Measurements from ENCODE around the gene KRTAP19-8.

Gene KRTAP19-8

DNA sequence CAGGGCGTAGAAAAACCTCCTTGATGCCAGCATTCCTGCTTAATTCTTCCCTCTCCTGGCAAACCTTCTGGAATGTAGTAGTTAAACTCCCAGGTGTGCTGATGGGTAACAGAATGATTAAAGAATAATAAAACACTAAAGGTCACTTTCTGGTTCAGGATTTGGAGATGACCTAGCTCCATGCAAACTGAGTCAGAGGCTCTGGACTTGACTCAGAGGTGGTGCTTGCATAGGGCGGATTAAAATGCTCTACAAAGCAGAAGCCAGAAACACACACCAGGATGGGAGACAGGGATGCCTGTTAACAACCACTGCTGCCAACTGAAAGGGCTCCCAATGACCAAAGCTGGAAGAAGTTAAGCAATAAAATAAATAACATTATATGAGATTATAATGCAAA, 41.5 kb downstream of the KRTAP19-8 start:
- Histone ChIP-seq H3K79me2 (ENCODE audit: low read length) (no peaks in the 10 kb centered on the region), H3K4me2 (ENCODE audit: low read length) (no peak overlapping the region), H3K36me3 (replicated peaks; ENCODE audit: low read depth, low read length) (no peaks in the 10 kb centered on the region), H3K4me1 (ENCODE audit: low read length) (no peaks in the 10 kb centered on the region), H3K4me3 (ENCODE audit: low read length) (no peak overlapping the region), H3K27ac (ENCODE audit: low read length) (no peak overlapping the region), H3K9me3 (ENCODE audit: insufficient read depth, low read length) (no peaks in the 10 kb centered on the region), H3K9ac (ENCODE audit: low read length) (no peak overlapping the region), H3K27me3 (ENCODE audit: low read depth, low read length) (no peaks in the 10 kb centered on the region), H4K20me1 (ENCODE audit: insufficient read depth, low read length) (no peaks in the 10 kb centered on the region), H2AFZ (ENCODE audit: low read depth, low read length) (no peak overlapping the region)
- no peak for TF ChIP-seq EZH2phosphoT487 (IDR thresholded peaks at IDR 0.05; ENCODE audit: low read depth)
- TF ChIP-seq, protein P1, sequence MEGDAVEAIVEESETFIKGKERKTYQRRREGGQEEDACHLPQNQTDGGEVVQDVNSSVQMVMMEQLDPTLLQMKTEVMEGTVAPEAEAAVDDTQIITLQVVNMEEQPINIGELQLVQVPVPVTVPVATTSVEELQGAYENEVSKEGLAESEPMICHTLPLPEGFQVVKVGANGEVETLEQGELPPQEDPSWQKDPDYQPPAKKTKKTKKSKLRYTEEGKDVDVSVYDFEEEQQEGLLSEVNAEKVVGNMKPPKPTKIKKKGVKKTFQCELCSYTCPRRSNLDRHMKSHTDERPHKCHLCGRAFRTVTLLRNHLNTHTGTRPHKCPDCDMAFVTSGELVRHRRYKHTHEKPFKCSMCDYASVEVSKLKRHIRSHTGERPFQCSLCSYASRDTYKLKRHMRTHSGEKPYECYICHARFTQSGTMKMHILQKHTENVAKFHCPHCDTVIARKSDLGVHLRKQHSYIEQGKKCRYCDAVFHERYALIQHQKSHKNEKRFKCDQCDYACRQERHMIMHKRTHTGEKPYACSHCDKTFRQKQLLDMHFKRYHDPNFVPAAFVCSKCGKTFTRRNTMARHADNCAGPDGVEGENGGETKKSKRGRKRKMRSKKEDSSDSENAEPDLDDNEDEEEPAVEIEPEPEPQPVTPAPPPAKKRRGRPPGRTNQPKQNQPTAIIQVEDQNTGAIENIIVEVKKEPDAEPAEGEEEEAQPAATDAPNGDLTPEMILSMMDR (IDR thresholded peaks at IDR 0.05; ENCODE audit: low read depth, low read length) = no peak

DNA sequence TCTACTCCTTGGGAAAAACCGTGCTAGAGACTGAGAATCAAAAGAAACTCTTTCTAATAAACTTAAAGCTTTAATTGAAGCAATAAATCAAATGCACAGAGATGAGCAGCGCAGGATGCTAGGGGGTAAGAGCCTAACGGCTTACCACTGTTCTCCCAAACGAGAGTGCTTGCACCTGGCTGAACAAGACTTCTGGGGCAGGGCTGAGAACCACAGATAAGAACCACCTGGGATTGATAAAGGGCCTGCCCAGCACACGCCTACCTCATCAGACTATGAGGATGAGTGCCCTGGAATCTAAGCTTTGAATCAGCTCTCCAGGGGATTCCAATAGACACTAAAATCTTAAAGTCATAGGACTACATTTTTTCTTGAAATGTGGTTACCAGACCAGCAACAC, 43.3 kb downstream of the KRTAP19-8 start:
- Histone ChIP-seq H3K36me3 (replicated peaks; ENCODE audit: low read depth, low read length) (no peaks in the 10 kb centered on the region), H3K9me3 (ENCODE audit: insufficient read depth, low read length) (no peaks in the 10 kb centered on the region), H3K27ac (ENCODE audit: low read length) (no peak overlapping the region), H3K27me3 (ENCODE audit: low read depth, low read length) (no peaks in the 10 kb centered on the region), H3K4me2 (ENCODE audit: low read length) (no peak overlapping the region), H3K9ac (ENCODE audit: low read length) (no peak overlapping the region), H3K4me1 (ENCODE audit: low read length) (no peaks in the 10 kb centered on the region), H3K79me2 (ENCODE audit: low read length) (no peaks in the 10 kb centered on the region), H2AFZ (ENCODE audit: low read depth, low read length) (no peak overlapping the region), H4K20me1 (ENCODE audit: insufficient read depth, low read length) (no peaks in the 10 kb centered on the region), H3K4me3 (ENCODE audit: low read length) (no peak overlapping the region)
- no peak for TF ChIP-seq EZH2phosphoT487 (IDR thresholded peaks at IDR 0.05; ENCODE audit: low read depth)
- TF ChIP-seq, protein P1 (IDR thresholded peaks at IDR 0.05; ENCODE audit: low read depth, low read length) = no peak

DNA sequence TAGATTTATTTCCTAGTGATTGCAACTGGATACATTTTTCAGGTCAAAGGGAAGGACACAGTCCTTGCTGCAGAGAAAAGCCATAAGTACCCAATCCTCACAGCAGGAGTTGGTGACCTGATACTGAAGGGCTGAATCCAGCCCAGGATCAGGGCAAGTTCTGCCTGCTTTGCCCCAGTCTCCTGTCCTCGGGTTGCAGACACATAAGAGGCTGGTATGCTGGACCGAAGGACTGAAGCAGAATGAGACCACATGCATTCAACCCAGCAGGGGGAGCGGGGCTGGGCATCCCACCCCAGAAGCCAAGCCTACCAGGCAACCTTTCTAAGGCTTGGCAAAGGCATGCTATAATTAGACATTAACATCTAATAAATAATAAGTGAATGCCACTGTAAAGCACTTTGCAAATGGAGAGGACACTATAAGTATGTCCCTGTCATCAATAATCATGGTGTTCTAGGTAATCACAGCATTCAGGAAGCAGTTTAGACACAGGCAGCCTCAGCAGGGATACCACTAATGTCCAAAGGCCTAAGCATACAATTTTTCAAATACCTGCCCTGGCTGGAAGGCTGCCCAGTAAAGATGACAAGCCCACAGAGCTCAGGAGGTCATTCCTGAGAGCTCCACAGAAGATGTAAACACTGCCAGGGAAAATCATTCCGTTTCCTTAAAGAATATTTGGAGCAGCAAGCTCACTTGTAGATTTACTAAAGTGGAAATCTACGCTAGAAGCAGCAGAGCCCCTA, 47.6 kb downstream of the KRTAP19-8 start:
- H3K79me2 ChIP-seq (ENCODE audit: low read length) = no peaks in the 10 kb centered on the region
- H4K20me1 ChIP-seq (ENCODE audit: insufficient read depth, low read length) = no peaks in the 10 kb centered on the region
- H3K4me2 ChIP-seq (ENCODE audit: low read length) = no peak overlapping the region
- no peaks in the 10 kb centered on the region; the same call in 1 of the 2 replicates for H3K4me1 ChIP-seq (ENCODE audit: low read length)
- H3K27ac ChIP-seq (ENCODE audit: low read length) = no peak overlapping the region
- no peaks in the 10 kb centered on the region for H3K27me3 ChIP-seq (ENCODE audit: low read depth, low read length)
- no peaks in the 10 kb centered on the region for H3K9me3 ChIP-seq (ENCODE audit: insufficient read depth, low read length)
- TF ChIP-seq, protein P1 (IDR thresholded peaks at IDR 0.05; ENCODE audit: low read depth, low read length) = no peak
- TF ChIP-seq EZH2phosphoT487 (IDR thresholded peaks at IDR 0.05; ENCODE audit: low read depth) = no peak
- no peak overlapping the region for H2AFZ ChIP-seq (ENCODE audit: low read depth, low read length)
- H3K9ac ChIP-seq (ENCODE audit: low read length) = no peak overlapping the region
- H3K36me3 ChIP-seq (replicated peaks; ENCODE audit: low read depth, low read length) = no peaks in the 10 kb centered on the region
- no peak overlapping the region for H3K4me3 ChIP-seq (ENCODE audit: low read length)

DNA sequence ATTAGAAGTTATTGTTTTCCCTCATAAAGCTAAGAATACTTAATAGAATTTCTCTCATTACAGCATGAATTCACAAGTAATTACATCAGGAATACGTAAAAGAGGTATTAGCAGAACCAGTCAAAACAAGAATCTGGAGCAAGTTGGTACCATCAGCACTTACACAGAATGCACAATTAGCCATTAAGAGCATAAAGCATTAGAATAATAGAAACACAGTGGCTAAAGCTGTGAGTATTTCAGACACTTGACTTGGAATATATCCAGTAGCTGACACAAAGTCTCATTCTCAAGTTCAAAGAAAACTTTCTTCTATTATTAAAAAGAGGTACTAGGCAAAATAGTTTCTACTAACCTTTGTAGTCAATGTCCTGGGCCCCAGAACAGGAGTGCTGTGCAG, 49.6 kb downstream of the KRTAP19-8 start:
- H3K79me2 ChIP-seq (ENCODE audit: low read length) = no peaks in the 10 kb centered on the region
- no peak for TF ChIP-seq EZH2phosphoT487 (IDR thresholded peaks at IDR 0.05; ENCODE audit: low read depth)
- TF ChIP-seq, protein P1 (IDR thresholded peaks at IDR 0.05; ENCODE audit: low read depth, low read length) = no peak
- H3K4me2 ChIP-seq (ENCODE audit: low read length) = no peak overlapping the region
- H4K20me1 ChIP-seq (ENCODE audit: insufficient read depth, low read length) = no peaks in the 10 kb centered on the region
- H3K9me3 ChIP-seq (ENCODE audit: insufficient read depth, low read length) = no peaks in the 10 kb centered on the region
- H2AFZ ChIP-seq (ENCODE audit: low read depth, low read length) = no peak overlapping the region
- no peaks in the 10 kb centered on the region for H3K27me3 ChIP-seq (ENCODE audit: low read depth, low read length)
- H3K4me1 ChIP-seq (ENCODE audit: low read length) = no peaks in the 10 kb centered on the region; the same call in 1 of the 2 replicates
- no peak overlapping the region for H3K27ac ChIP-seq (ENCODE audit: low read length)
- H3K4me3 ChIP-seq (ENCODE audit: low read length) = no peak overlapping the region
- no peaks in the 10 kb centered on the region for H3K36me3 ChIP-seq (replicated peaks; ENCODE audit: low read depth, low read length)
- H3K9ac ChIP-seq (ENCODE audit: low read length) = no peak overlapping the region
